Tibial nerve (tissue), 3 donors: ENCODE measurements around the gene TMEM204.

Experiments used
- EP300 ChIP-seq, 2 donors: sonication (generic); formaldehyde crosslinking; IDR thresholded peaks; one replicate each; pipeline ENCODE4 v1.6.1; 2017; ENCODE audit warnings: antibody characterized with exemption in 2 of 2, mild to moderate bottlenecking in 1 of 2
- POLR2A ChIP-seq, 2 donors: fragments of 450-650 bp; IDR thresholded peaks; one replicate each; pipeline ENCODE4 v1.6.1; 2017; ENCODE audit warnings: antibody characterized with exemption in 2 of 2, mild to moderate bottlenecking in 2 of 2, moderate library complexity in 2 of 2

- TF ChIP-seq POLR2A (IDR thresholded peaks at IDR 0.05) (no peak), EP300 (IDR thresholded peaks at IDR 0.05) (no peak)
These were observed 3.7 kb downstream of the TMEM204 start for GRCh38 chr16:1537138-1537577.
